Smooth muscle cell (in vitro differentiated cells): Measurements from ENCODE around the gene IL31RA. TPM values are rescaled to one million over a fixed set of nuclear protein-coding genes. Genes with fewer than 3 reads are reported as not detected.
A peak's percentile ranks its signal among the peaks of the same experiment; 100 is the strongest.

Experiments used
- DNase-seq: peaks from one replicate; lab custom pipeline; 2025; ENCODE audit not compliant: unreplicated experiment; lab: John Stamatoyannopoulos, UW
- H2AFZ ChIP-seq: fragments of 200-600 bp; sonication (generic); 2 replicates; pipeline ENCODE4 v1.6.0; 2016; ENCODE audit warnings: antibody characterized with exemption, low read depth, mild to moderate bottlenecking
- H3F3A ChIP-seq: fragments of 200-600 bp; sonication (generic); 2 replicates; pipeline ENCODE4 v1.6.0; 2017; ENCODE audit warnings: antibody characterized with exemption, low read depth
- H3K27ac ChIP-seq: fragments of 200-600 bp; sonication (generic); 2 replicates; pipeline ENCODE4 v1.5.1; 2016; ENCODE audit warnings: low read depth, mild to moderate bottlenecking
- H3K27me3 ChIP-seq: fragments of 200-600 bp; sonication (generic); 2 replicates; pipeline ENCODE4 v1.6.1; 2016; ENCODE audit warnings: low read depth, mild to moderate bottlenecking
- H3K36me3 ChIP-seq: fragments of 200-600 bp; sonication (generic); 2 replicates; pipeline ENCODE4 v1.5.1; 2016; ENCODE audit warnings: low read depth
- H3K4me1 ChIP-seq: fragments of 200-600 bp; sonication (generic); 2 replicates; pipeline ENCODE4 v1.5.1; 2016; ENCODE audit warnings: low read depth
- H3K4me2 ChIP-seq: fragments of 200-600 bp; sonication (generic); 2 replicates; pipeline ENCODE4 v1.6.0; 2016; ENCODE audit warnings: mild to moderate bottlenecking
- H3K4me3 ChIP-seq: fragments of 200-600 bp; sonication (generic); 2 replicates; pipeline ENCODE4 v1.5.1; 2016; ENCODE audit warnings: mild to moderate bottlenecking
- H3K79me2 ChIP-seq: fragments of 200-600 bp; sonication (generic); 2 replicates; pipeline ENCODE4 v1.6.0; 2016; ENCODE audit warnings: low read depth, mild to moderate bottlenecking
- H3K9ac ChIP-seq: fragments of 200-600 bp; sonication (generic); 2 replicates; pipeline ENCODE4 v1.6.0; 2016; ENCODE audit warnings: low read depth
- H3K9me3 ChIP-seq: fragments of 200-600 bp; sonication (generic); replicated peaks from 2 replicates; pipeline ENCODE4 v1.5.1; 2016; ENCODE audit warnings: low read depth
- H4K20me1 ChIP-seq: fragments of 200-600 bp; sonication (generic); 2 replicates; pipeline ENCODE4 v1.6.0; 2016; ENCODE audit warnings: low read depth
- WGBS: methylation state at CpG from one replicate; pipeline ENCODE4 v1.1.7; 2016; ENCODE audit warnings: low lambda C conversion rate; 5-methylcytosine and 5-hydroxymethylcytosine counted together
- polyA plus RNA-seq: library from polyadenylated mRNA; unstranded; fragments of >200 nt; fragmentation: Nextera tagmentation; extraction: Ambion mirVana; gene quantifications from 2 replicates; pipeline ENCODE4 v1.2.1, GENCODE V29; 2016
- total RNA-seq: library from RNA; depleted of rRNA; stranded (reverse); fragments of >200 nt; gene quantifications from 2 replicates; pipeline ENCODE4 v1.2.3, GENCODE V29; 2014
- TF ChIP-seq, protein P1 (sequence below): fragments of 200-600 bp; sonication (generic); IDR thresholded peaks from 2 replicates; pipeline ENCODE4 v1.5.1; 2017; ENCODE audit warnings: borderline replicate concordance, mild to moderate bottlenecking, antibody characterized with exemption; ENCODE audit not compliant: insufficient read depth, poor library complexity, severe bottlenecking

Gene IL31RA
- total and polyA plus RNA-seq, 2 experiments from 2014 or later: 0.67 to 2.2 TPM

DNA sequence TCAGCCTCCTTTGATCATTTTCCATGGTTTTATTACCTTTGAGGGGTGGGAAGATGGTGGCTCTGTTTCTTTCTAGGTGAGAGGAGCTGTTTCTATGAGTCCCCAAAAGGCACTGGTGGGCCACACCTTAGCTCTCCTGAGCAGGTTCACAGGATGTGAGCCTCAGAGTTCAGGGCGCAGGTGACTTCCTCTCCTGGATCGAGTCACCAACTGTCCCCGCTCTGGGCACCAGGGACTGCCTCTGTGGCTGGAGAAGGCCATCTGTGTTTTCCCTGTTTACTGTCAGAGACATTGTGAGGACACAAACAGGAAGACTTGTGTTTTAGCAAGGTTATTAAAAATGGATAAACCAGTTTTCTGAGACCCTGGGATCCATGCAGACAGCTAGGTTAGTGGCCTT is 68.5 kb downstream of the IL31RA start:
- Histone ChIP-seq H3K9ac (no peak overlapping the region), H3K9me3 (no peaks in the 10 kb centered on the region), H3K36me3 (no peaks in the 10 kb centered on the region), H3F3A (no peaks in the 10 kb centered on the region), H4K20me1 (no peaks in the 10 kb centered on the region), H3K4me1 (no peaks in the 10 kb centered on the region), H3K79me2 (no peaks in the 10 kb centered on the region), H3K27ac (no peak overlapping the region), H3K4me3 (no peak overlapping the region), H3K27me3 (no peaks in the 10 kb centered on the region), H2AFZ (no peak overlapping the region), H3K4me2 (no peak overlapping the region)
- WGBS: 98% methylated on average over 3 of the region's 3 CpGs
- no peak for DNase-seq
- TF ChIP-seq, protein P1, sequence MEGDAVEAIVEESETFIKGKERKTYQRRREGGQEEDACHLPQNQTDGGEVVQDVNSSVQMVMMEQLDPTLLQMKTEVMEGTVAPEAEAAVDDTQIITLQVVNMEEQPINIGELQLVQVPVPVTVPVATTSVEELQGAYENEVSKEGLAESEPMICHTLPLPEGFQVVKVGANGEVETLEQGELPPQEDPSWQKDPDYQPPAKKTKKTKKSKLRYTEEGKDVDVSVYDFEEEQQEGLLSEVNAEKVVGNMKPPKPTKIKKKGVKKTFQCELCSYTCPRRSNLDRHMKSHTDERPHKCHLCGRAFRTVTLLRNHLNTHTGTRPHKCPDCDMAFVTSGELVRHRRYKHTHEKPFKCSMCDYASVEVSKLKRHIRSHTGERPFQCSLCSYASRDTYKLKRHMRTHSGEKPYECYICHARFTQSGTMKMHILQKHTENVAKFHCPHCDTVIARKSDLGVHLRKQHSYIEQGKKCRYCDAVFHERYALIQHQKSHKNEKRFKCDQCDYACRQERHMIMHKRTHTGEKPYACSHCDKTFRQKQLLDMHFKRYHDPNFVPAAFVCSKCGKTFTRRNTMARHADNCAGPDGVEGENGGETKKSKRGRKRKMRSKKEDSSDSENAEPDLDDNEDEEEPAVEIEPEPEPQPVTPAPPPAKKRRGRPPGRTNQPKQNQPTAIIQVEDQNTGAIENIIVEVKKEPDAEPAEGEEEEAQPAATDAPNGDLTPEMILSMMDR: no peak

DNA sequence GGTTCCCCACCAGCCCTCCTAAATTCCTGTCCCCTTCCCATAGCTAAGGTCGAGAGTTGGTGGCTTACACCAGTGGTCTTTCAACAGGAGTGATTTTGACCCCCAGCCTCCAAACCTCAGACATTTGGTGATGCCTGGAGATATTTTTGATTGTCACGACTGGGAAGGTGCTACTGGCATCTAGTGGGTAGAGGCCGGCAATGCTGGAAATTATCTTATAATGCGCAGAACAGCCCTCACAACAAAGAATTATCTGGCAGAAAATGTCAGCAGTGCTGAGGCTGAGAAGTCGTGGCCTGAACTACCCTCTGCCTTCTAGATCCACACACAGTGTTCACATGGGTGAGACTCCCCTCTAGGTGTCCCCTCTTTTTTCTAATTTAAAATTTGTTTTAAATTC is 69.6 kb downstream of the IL31RA start:
- Histone ChIP-seq H3K27ac (no peak overlapping the region), H3F3A (no peaks in the 10 kb centered on the region), H3K9me3 (no peaks in the 10 kb centered on the region), H4K20me1 (no peaks in the 10 kb centered on the region), H2AFZ (no peak overlapping the region), H3K27me3 (no peaks in the 10 kb centered on the region), H3K9ac (no peak overlapping the region), H3K36me3 (no peaks in the 10 kb centered on the region), H3K79me2 (no peaks in the 10 kb centered on the region), H3K4me3 (no peak overlapping the region), H3K4me1 (no peaks in the 10 kb centered on the region), H3K4me2 (no peak overlapping the region)
- TF ChIP-seq, protein P1: peak; percentile 5
- no peak for DNase-seq
- 84% methylated on average over 5 of the region's 5 CpGs for WGBS

DNA sequence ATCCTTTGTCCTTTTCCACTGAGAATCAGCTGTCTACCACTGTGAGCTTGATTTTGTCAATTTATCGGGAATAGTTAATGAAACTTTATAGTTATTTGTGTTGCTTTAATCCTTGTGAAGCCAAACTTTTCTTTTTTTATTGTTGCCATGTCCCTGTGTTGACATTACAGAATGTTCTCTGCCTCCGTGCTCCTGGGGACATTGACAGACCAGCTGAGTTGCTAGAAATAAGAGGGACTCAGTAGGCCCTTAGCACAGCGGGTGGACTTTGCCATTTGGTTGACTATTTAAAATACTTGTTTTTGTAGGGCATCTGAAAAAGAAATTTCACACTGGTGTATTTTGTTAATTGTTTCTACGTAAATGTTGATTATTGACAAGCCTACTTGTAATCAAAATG is 70.5 kb downstream of the IL31RA start:
- Histone ChIP-seq H3F3A (no peaks in the 10 kb centered on the region), H4K20me1 (no peaks in the 10 kb centered on the region), H3K79me2 (no peaks in the 10 kb centered on the region), H3K27me3 (no peaks in the 10 kb centered on the region), H3K4me2 (no peak overlapping the region), H3K36me3 (no peaks in the 10 kb centered on the region), H3K4me1 (no peaks in the 10 kb centered on the region), H3K27ac (no peak overlapping the region), H3K9ac (no peak overlapping the region), H3K9me3 (no peaks in the 10 kb centered on the region), H3K4me3 (no peak overlapping the region), H2AFZ (no peak overlapping the region)
- WGBS: 93% methylated on average over 4 of the region's 4 CpGs
- TF ChIP-seq, protein P1: no peak
- DNase-seq: no peak

DNA sequence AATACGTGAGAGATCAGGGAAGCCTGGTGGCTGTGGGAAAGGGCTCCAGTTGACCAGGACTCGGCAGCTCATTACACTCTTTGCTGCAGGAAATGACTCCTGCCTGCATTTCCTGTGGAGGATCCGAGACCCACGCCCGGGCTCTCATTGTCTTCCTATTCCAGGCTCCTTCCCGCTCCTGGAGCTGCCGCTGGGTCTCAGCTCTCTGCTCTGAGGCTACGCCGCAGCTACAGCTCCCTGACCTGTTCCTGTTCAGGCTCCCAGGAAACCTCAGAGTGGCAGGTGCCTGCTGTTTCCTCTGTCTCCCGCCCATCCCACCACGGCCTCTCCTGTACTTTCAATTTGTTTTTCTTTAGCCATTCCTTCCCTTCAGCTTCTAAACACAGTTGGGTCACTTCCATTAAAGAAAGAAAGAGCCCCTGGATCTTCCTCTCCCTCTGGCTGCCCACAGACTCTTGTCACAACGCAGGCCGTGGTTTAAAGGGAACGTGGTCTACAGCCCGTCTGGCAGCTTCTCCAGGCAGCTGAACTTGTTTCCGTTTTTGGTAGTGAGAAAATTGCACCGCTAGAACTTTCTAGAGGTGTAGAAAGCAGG is 72.1 kb downstream of the IL31RA start:
- Histone ChIP-seq H3K27ac (no peak overlapping the region), H3K4me2 (peak overlapping the region; percentile 11), H3K27me3 (no peaks in the 10 kb centered on the region), H3K36me3 (no peaks in the 10 kb centered on the region), H4K20me1 (no peaks in the 10 kb centered on the region), H3K9me3 (no peaks in the 10 kb centered on the region), H2AFZ (no peak overlapping the region), H3K79me2 (no peaks in the 10 kb centered on the region), H3K4me1 (no peaks in the 10 kb centered on the region), H3K4me3 (no peak overlapping the region), H3K9ac (no peak overlapping the region), H3F3A (no peaks in the 10 kb centered on the region)
- TF ChIP-seq, protein P1: no peak
- 58% methylated on average over 16 of the region's 17 CpGs for WGBS
- DNase-seq: no peak
